Stomach (tissue), 4 donors: ENCODE measurements around the gene PARK7.

ENCODE experiments used
- CTCF ChIP-seq, 7 experiments: fragments of 450-650 bp in 4 of 7; fragments of 200-600 bp in 3 of 7; sonication (generic) in 3 of 7; IDR thresholded peaks; one replicate each; pipeline ENCODE4 v1.5.1; 2016 to 2019; ENCODE audit warnings: antibody characterized with exemption in 7 of 7, control low read depth in 2 of 7, mild to moderate bottlenecking in 1 of 7
- EP300 ChIP-seq: sonication (generic); formaldehyde crosslinking; IDR thresholded peaks from one replicate; pipeline ENCODE4 v1.6.1; 2017; ENCODE audit warnings: antibody characterized with exemption
- POLR2A ChIP-seq, 4 donors: fragments of 450-650 bp; IDR thresholded peaks; one replicate each; pipeline ENCODE4 v1.6.1; 2016; ENCODE audit warnings: antibody characterized with exemption in 4 of 4, control low read depth in 2 of 4, mild to moderate bottlenecking in 1 of 4, moderate library complexity in 1 of 4
- POLR2AphosphoS5 ChIP-seq, 3 donors: sonication (generic); formaldehyde crosslinking; IDR thresholded peaks; one replicate each; pipeline ENCODE4 v1.6.1; 2016; ENCODE audit warnings: antibody characterized with exemption in 3 of 3

GRCh38 chr1:7987528-7987927, 26.0 kb downstream of the PARK7 start:
- no peak for TF ChIP-seq CTCF (IDR thresholded peaks at IDR 0.05)
- no peak for TF ChIP-seq POLR2AphosphoS5 (IDR thresholded peaks at IDR 0.05)
- no peak for TF ChIP-seq POLR2A (IDR thresholded peaks at IDR 0.05)
- no peak for TF ChIP-seq EP300
